Measurements from ENCODE around the gene NXPH2. TPM values are rescaled to one million over a fixed set of nuclear protein-coding genes. Genes with fewer than 3 reads are reported as not detected.

Gene NXPH2
- total and polyA plus RNA-seq, 2 donors (not counting 3 experiments of a cell fraction or from before 2014, with no cell fraction given) = not detected

DNA sequence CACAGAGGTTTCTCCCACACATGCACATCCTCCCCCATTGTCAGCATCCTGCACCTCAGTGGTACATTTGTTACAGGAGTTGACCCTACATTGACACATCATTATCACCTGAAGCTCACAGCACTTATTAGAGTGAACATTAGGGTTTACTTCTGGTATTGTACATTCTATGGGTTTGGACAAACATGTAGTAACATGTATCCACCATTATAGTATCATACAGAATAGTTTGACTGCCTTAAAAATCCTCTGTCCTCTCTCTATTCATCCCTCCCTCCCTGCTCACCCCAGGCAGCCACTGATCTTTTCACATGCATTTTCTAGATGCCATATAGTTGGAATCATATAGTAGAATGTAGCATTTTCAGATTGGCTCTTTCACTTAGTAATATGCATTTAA lies 53.5 kb downstream of the NXPH2 start:
- Histone ChIP-seq H3K36me3 (ENCODE audit: control insufficient read depth in 2 of 2, extremely low read depth in 1 of 2, insufficient read depth in 2 of 2, low read length in 2 of 2) (no peaks in the 10 kb centered on the region), H3K4me3 (replicated peaks in 1 of 3; ENCODE audit: insufficient read depth in 1 of 3, low read depth in 1 of 3, low read length in 3 of 3) (no peak overlapping the region), H3K27me3 (ENCODE audit: control insufficient read depth in 2 of 2, insufficient read depth in 2 of 2, low read length in 2 of 2) (no peaks in the 10 kb centered on the region), H3K9ac (replicated peaks; ENCODE audit: extremely low read depth, insufficient read depth, low read length) (no peak overlapping the region), H2AFZ (ENCODE audit: low read depth, low read length) (no peak overlapping the region), H3K4me2 (ENCODE audit: insufficient read depth, low read length) (no peak overlapping the region), H4K20me1 (replicated peaks; ENCODE audit: control insufficient read depth, extremely low read depth, insufficient read depth, low read length) (no peaks in the 10 kb centered on the region), H3K27ac (ENCODE audit: insufficient read depth, low read depth, low read length) (no peak overlapping the region), H3K9me1 (replicated peaks; ENCODE audit: control insufficient read depth, extremely low read depth, insufficient read depth, low read length) (no peaks in the 10 kb centered on the region), H3K9me3 (replicated peaks; ENCODE audit: control insufficient read depth, insufficient read depth, low read length) (no peaks in the 10 kb centered on the region), H3K79me2 (ENCODE audit: control insufficient read depth, insufficient read depth, low read length) (no peaks in the 10 kb centered on the region), H3K4me1 (ENCODE audit: control insufficient read depth, extremely low read depth, insufficient read depth, low read length) (no peaks in the 10 kb centered on the region)
- TF ChIP-seq POLR2A (IDR thresholded peaks at IDR 0.05; ENCODE audit: low read depth, low read length) (no peak), EZH2 (IDR thresholded peaks at IDR 0.05; ENCODE audit: borderline replicate concordance, low read depth, low read length, severe bottlenecking) (no peak), JUN (IDR thresholded peaks at IDR 0.05; ENCODE audit: borderline replicate concordance, insufficient read depth, insufficient read length, low read depth) (no peak), MYC (IDR thresholded peaks at IDR 0.05; ENCODE audit: low read depth, low read length) (no peak), GATA2 (IDR thresholded peaks at IDR 0.05; ENCODE audit: insufficient read depth, insufficient read length, low read depth, low read length) (no peak), POLR2AphosphoS5 (IDR thresholded peaks at IDR 0.05; ENCODE audit: insufficient read depth, low read depth, low read length) (no peak), FOS (IDR thresholded peaks at IDR 0.05; ENCODE audit: borderline replicate concordance, insufficient read depth, low read length) (no peak)
- TF ChIP-seq, protein P1, sequence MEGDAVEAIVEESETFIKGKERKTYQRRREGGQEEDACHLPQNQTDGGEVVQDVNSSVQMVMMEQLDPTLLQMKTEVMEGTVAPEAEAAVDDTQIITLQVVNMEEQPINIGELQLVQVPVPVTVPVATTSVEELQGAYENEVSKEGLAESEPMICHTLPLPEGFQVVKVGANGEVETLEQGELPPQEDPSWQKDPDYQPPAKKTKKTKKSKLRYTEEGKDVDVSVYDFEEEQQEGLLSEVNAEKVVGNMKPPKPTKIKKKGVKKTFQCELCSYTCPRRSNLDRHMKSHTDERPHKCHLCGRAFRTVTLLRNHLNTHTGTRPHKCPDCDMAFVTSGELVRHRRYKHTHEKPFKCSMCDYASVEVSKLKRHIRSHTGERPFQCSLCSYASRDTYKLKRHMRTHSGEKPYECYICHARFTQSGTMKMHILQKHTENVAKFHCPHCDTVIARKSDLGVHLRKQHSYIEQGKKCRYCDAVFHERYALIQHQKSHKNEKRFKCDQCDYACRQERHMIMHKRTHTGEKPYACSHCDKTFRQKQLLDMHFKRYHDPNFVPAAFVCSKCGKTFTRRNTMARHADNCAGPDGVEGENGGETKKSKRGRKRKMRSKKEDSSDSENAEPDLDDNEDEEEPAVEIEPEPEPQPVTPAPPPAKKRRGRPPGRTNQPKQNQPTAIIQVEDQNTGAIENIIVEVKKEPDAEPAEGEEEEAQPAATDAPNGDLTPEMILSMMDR (IDR thresholded peaks at IDR 0.05; ENCODE audit: extremely low read depth in 1 of 2, insufficient read depth in 1 of 2, low read depth in 1 of 2, low read length in 2 of 2) = no peak
- TF ChIP-seq, protein P2, sequence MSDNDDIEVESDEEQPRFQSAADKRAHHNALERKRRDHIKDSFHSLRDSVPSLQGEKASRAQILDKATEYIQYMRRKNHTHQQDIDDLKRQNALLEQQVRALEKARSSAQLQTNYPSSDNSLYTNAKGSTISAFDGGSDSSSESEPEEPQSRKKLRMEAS (IDR thresholded peaks at IDR 0.05; ENCODE audit: insufficient read depth, insufficient read length) = no peak
- BruUV-seq (replicated peaks) = no TSS peak
- intact Hi-C loops (cut with micrococcal nuclease) = no loop called here
- POLR2A ChIA-PET = no interaction called here
- no peak for FAIRE-seq
- CTCF ChIA-PET = no interaction called here
- dilution Hi-C loops (cut with MboI; ENCODE audit: extremely low pct_ligation_motif_present, low sequenced_read_pairs) = no loop called here
- no peak for DNase-seq (ENCODE audit: low read depth, low spot score)

Measured in endothelial cell of umbilical vein (primary cell).